GM21447 (cell line): Measurements from ENCODE around the gene OR2T27.
"Not testable (repeated sequence)": the region's sequence is repeated elsewhere in the genome, so short reads cannot be mapped to it uniquely, and the experiment has no call there.

ENCODE experiments used
- ATAC-seq: cut with Tn5 transposase; IDR thresholded peaks from one replicate; pipeline ENCODE4 v1.9.1; 2021; ENCODE audit not compliant: unreplicated experiment

OR2T27 gene

GRCh38 chr1:248655354-248655753 is at the start of gene OR2T27:
Gene OR2T27 (minus strand): TSS chr1:248655528. CDS start chr1:248650884, 4,644 bp downstream.
- ATAC-seq: peak; percentile 39

- no peak for ATAC-seq
These were observed 49.3 kb upstream of the OR2T27 start for GRCh38 chr1:248704606-248705005.

GRCh38 chr1:248703674-248704073 is 48.3 kb upstream of the OR2T27 start:
- no peak for ATAC-seq

- no peak for ATAC-seq
These were observed 47.4 kb upstream of the OR2T27 start, which contains the start of gene OR14I1 for GRCh38 chr1:248702714-248703113. Gene OR14I1 (minus strand): TSS chr1:248702766.

- no peak for ATAC-seq
These were observed 43.8 kb upstream of the OR2T27 start for GRCh38 chr1:248699099-248699498.

GRCh38 chr1:248697907-248698306 is 42.6 kb upstream of the OR2T27 start:
- no peak for ATAC-seq

GRCh38 chr1:248696774-248697173 is 41.4 kb upstream of the OR2T27 start:
- ATAC-seq: no peak

GRCh38 chr1:248696261-248696660 is 40.9 kb upstream of the OR2T27 start:
- ATAC-seq: no peak

- ATAC-seq: no peak
These were observed 40.3 kb upstream of the OR2T27 start for GRCh38 chr1:248695451-248696132.

- no peak for ATAC-seq
These were observed 36.3 kb upstream of the OR2T27 start for GRCh38 chr1:248691567-248692155.

- ATAC-seq: peak; percentile 70
These were observed 33.4 kb upstream of the OR2T27 start for GRCh38 chr1:248688527-248689298.

- peak; percentile 82 for ATAC-seq
These were observed 31.5 kb upstream of the OR2T27 start for GRCh38 chr1:248686815-248687214.

- ATAC-seq: no peak
These were observed 26.3 kb upstream of the OR2T27 start for GRCh38 chr1:248681651-248682050.

GRCh38 chr1:248670003-248670402 is 14.7 kb upstream of the OR2T27 start:
- no peak for ATAC-seq

GRCh38 chr1:248663453-248664328 is 8.4 kb upstream of the OR2T27 start:
- peak; percentile 96 for ATAC-seq

GRCh38 chr1:248656797-248657196 is 1.5 kb upstream of the OR2T27 start:
- ATAC-seq: peak; percentile 74

- ATAC-seq: not testable (repeated sequence)
These were observed 6.4 kb downstream of the OR2T27 start for GRCh38 chr1:248648770-248649536.

GRCh38 chr1:248645178-248645577 is 10.2 kb downstream of the OR2T27 start, which contains the start of gene OR2T35:
Gene OR2T35 (minus strand): TSS chr1:248645278. CDS start chr1:248639258, 6,020 bp downstream.
- ATAC-seq: not testable (repeated sequence)

- peak; percentile 53 for ATAC-seq
These were observed 12.2 kb downstream of the OR2T27 start for GRCh38 chr1:248642971-248643651.
